Measurements from ENCODE around the gene SPPL2A.

GRCh38 chr15:50707878-50708427, 57.6 kb downstream of the SPPL2A start:
- no peak for TF ChIP-seq FOXP2 (optimal IDR thresholded peaks at IDR 0.05; ENCODE audit: borderline replicate concordance, extremely low read depth, extremely low read length, insufficient read depth)
- TF ChIP-seq, protein P1, sequence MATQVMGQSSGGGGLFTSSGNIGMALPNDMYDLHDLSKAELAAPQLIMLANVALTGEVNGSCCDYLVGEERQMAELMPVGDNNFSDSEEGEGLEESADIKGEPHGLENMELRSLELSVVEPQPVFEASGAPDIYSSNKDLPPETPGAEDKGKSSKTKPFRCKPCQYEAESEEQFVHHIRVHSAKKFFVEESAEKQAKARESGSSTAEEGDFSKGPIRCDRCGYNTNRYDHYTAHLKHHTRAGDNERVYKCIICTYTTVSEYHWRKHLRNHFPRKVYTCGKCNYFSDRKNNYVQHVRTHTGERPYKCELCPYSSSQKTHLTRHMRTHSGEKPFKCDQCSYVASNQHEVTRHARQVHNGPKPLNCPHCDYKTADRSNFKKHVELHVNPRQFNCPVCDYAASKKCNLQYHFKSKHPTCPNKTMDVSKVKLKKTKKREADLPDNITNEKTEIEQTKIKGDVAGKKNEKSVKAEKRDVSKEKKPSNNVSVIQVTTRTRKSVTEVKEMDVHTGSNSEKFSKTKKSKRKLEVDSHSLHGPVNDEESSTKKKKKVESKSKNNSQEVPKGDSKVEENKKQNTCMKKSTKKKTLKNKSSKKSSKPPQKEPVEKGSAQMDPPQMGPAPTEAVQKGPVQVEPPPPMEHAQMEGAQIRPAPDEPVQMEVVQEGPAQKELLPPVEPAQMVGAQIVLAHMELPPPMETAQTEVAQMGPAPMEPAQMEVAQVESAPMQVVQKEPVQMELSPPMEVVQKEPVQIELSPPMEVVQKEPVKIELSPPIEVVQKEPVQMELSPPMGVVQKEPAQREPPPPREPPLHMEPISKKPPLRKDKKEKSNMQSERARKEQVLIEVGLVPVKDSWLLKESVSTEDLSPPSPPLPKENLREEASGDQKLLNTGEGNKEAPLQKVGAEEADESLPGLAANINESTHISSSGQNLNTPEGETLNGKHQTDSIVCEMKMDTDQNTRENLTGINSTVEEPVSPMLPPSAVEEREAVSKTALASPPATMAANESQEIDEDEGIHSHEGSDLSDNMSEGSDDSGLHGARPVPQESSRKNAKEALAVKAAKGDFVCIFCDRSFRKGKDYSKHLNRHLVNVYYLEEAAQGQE (IDR thresholded peaks at IDR 0.05; ENCODE audit: insufficient read depth in 1 of 2, low read depth in 2 of 2, low read length in 2 of 2) = no peak
- TF ChIP-seq POLR2AphosphoS5 (IDR thresholded peaks at IDR 0.05; ENCODE audit: low read depth, low read length) = no peak
- no peak for TF ChIP-seq TAF1 (IDR thresholded peaks at IDR 0.05; ENCODE audit: borderline replicate concordance, insufficient read depth, low read length)
- TF ChIP-seq SIN3A (IDR thresholded peaks at IDR 0.05; ENCODE audit: borderline replicate concordance, insufficient read depth, low read length) = no peak

Measured in PFSK-1 (cell line).